ENCODE data around the gene MEGF11.
"Not testable (repeated sequence)": the region's sequence is repeated elsewhere in the genome, so short reads cannot be mapped to it uniquely, and the experiment has no call there.

Gene MEGF11

GRCh38 chr15:65869954-65870871, 383.3 kb downstream of the MEGF11 start:
- DNase-seq: peak; percentile 19

- DNase-seq: peak; percentile 98
These were observed 384.2 kb downstream of the MEGF11 start, which contains the start of gene RAB11A for GRCh38 chr15:65869126-65869953. RAB11A (plus strand) TSS chr15:65869491; CDS start chr15:65869586, 95 bp downstream.

- no peak for DNase-seq
These were observed 384.9 kb downstream of the MEGF11 start for GRCh38 chr15:65868546-65869125.

GRCh38 chr15:65867933-65868332, 385.6 kb downstream of the MEGF11 start:
- not testable (repeated sequence) for DNase-seq

GRCh38 chr15:65867244-65867643, 386.3 kb downstream of the MEGF11 start:
- DNase-seq: no peak

- no peak for DNase-seq
These were observed 390.4 kb downstream of the MEGF11 start for GRCh38 chr15:65863106-65863505.

GRCh38 chr15:65862682-65863081, 390.9 kb downstream of the MEGF11 start:
- peak; percentile 14 for DNase-seq

- DNase-seq: no peak
These were observed 395.7 kb downstream of the MEGF11 start for GRCh38 chr15:65857718-65858402.

GRCh38 chr15:65856821-65857455, 396.6 kb downstream of the MEGF11 start:
- peak; percentile 50 for DNase-seq

- DNase-seq: no peak
These were observed 401.6 kb downstream of the MEGF11 start for GRCh38 chr15:65851981-65852380.

GRCh38 chr15:65847989-65848388, 405.6 kb downstream of the MEGF11 start:
- DNase-seq: no peak

- no peak for DNase-seq
These were observed 407.6 kb downstream of the MEGF11 start for GRCh38 chr15:65845826-65846519.

Measured in COR-L47 (cell line).